Small intestine (tissue), 7 donors: ENCODE measurements around the gene BRI3BP. TPM values are rescaled to one million over a fixed set of nuclear protein-coding genes. Genes with fewer than 3 reads are reported as not detected.

ENCODE experiments used
- DNase-seq, 2 donors: peaks; one replicate each; pipeline versions ENCODE4 v3.0.0 to v3.0.0-alpha.2; 2013
- FAIRE-seq: peaks from 2 replicates; lab custom pipeline; 2012; peaks lifted over from hg19 to GRCh38; lab: Jason Lieb, UNC
- H3K27ac ChIP-seq, 3 donors: one replicate each; pipeline ENCODE4 v1.5.1; 2013; ENCODE audit warnings: low read length in 2 of 3, mild to moderate bottlenecking in 2 of 3, control low read depth in 1 of 3, inconsistent platforms in 1 of 3, low read depth in 1 of 3, moderate library complexity in 1 of 3
- H3K27me3 ChIP-seq, 3 donors: one replicate each; pipeline ENCODE4 v1.6.1; 2013; ENCODE audit warnings: low read length in 3 of 3, inconsistent platforms in 1 of 3; ENCODE audit not compliant: control insufficient read depth in 3 of 3, insufficient read depth in 3 of 3
- H3K36me3 ChIP-seq, 3 donors: one replicate each; pipeline ENCODE4 v1.6.1; 2013; ENCODE audit warnings: low read length in 3 of 3, inconsistent platforms in 1 of 3, low read depth in 1 of 3, mild to moderate bottlenecking in 1 of 3, moderate library complexity in 1 of 3; ENCODE audit not compliant: control insufficient read depth in 3 of 3, insufficient read depth in 2 of 3
- H3K4me1 ChIP-seq, 3 donors: one replicate each; pipeline ENCODE4 v1.6.1; 2013; ENCODE audit warnings: low read length in 2 of 3, inconsistent platforms in 1 of 3, low read depth in 1 of 3, mild to moderate bottlenecking in 1 of 3, moderate library complexity in 1 of 3; ENCODE audit not compliant: control insufficient read depth in 3 of 3, insufficient read depth in 2 of 3
- H3K4me3 ChIP-seq, 3 donors: one replicate each; pipeline ENCODE4 v1.5.1; 2013; ENCODE audit warnings: low read length in 3 of 3, control low read depth in 1 of 3, inconsistent platforms in 1 of 3, low read depth in 1 of 3, mild to moderate bottlenecking in 1 of 3, moderate library complexity in 1 of 3
- H3K9me3 ChIP-seq, 2 donors: one replicate each; pipeline ENCODE4 v1.6.1; 2013; ENCODE audit warnings: low read depth in 1 of 2, low read length in 1 of 2; ENCODE audit not compliant: control insufficient read depth in 2 of 2, insufficient read depth in 1 of 2
- WGBS, 3 donors: extraction: QIAGEN DNeasy Blood & Tissue Kit; methylation state at CpG; one replicate each; pipeline ENCODE4 v1.1.7; 2013; 5-methylcytosine and 5-hydroxymethylcytosine counted together
- polyA plus RNA-seq, 4 donors: library from polyadenylated mRNA; stranded (reverse) in 3 of 4; unstranded in 1 of 4; fragments of 200-250 nt in 3 of 4; fragments of 120-200 nt in 1 of 4; gene quantifications; one replicate each; pipeline versions ENCODE4 v1.2.1 to v1.2.3, GENCODE V29; 2013
- donor health status: healthy with polysubstance abuse.
- donor health status: control.
- donor health status: control.
- donor health status: Bipolar disorder and iron deficiency.
- donor health status: healthy.

BRI3BP gene
- polyA plus RNA-seq, 4 donors: 7.0 to 31.8 (median 19.0) TPM

DNA sequence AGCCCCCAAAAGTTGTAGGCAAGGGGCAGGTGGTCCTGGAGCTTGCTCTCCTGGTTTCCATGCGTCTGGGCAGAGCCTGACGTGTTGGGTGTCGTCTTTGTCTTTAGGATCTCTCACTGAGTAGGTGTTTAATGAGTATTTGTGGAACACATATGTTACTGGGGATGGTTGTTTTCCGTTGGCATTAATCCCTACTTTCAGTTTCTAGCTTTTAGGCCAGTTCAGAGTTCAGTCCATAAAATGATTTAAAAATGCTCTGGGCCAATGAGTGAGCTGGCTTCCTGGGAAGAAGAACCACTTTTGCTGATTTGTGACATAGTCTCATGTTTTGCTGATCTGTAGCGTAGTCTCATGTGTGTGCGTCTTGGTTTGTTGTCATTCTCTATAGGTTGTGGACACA is 82.7 kb downstream of the BRI3BP start:
- H3K27ac ChIP-seq: no peak overlapping the region
- no peaks in the 10 kb centered on the region for H3K9me3 ChIP-seq
- FAIRE-seq (no peak), DNase-seq (peak in 1 of 2 donors; percentile 32)
- H3K27me3 ChIP-seq: no peaks in the 10 kb centered on the region
- 46 to 68% (median 56%) methylated on average over 6 of the region's 6 CpGs for WGBS, 3 donors
- H3K4me3 ChIP-seq: no peak overlapping the region
- H3K4me1 ChIP-seq: peaks cover 0 to 2% (median 0%) of the 10 kb centered on the region in 3 donors
- H3K36me3 ChIP-seq: peaks cover 6 to 37% (median 8%) of the 10 kb centered on the region in 3 donors

GRCh38 chr12:125079084-125079483 is 85.6 kb downstream of the BRI3BP start:
- FAIRE-seq (no peak), DNase-seq (no peak)
- Histone ChIP-seq H3K9me3 (no peaks in the 10 kb centered on the region), H3K27me3 (no peaks in the 10 kb centered on the region), H3K4me1 (peaks cover 0 to 2% (median 0%) of the 10 kb centered on the region in 3 donors), H3K4me3 (no peak overlapping the region), H3K27ac (no peak overlapping the region), H3K36me3 (peaks cover 8 to 34% (median 12%) of the 10 kb centered on the region in 3 donors)
- WGBS, 3 donors: 92 to 96% (median 92%) methylated on average over 10 of the region's 10 CpGs

DNA sequence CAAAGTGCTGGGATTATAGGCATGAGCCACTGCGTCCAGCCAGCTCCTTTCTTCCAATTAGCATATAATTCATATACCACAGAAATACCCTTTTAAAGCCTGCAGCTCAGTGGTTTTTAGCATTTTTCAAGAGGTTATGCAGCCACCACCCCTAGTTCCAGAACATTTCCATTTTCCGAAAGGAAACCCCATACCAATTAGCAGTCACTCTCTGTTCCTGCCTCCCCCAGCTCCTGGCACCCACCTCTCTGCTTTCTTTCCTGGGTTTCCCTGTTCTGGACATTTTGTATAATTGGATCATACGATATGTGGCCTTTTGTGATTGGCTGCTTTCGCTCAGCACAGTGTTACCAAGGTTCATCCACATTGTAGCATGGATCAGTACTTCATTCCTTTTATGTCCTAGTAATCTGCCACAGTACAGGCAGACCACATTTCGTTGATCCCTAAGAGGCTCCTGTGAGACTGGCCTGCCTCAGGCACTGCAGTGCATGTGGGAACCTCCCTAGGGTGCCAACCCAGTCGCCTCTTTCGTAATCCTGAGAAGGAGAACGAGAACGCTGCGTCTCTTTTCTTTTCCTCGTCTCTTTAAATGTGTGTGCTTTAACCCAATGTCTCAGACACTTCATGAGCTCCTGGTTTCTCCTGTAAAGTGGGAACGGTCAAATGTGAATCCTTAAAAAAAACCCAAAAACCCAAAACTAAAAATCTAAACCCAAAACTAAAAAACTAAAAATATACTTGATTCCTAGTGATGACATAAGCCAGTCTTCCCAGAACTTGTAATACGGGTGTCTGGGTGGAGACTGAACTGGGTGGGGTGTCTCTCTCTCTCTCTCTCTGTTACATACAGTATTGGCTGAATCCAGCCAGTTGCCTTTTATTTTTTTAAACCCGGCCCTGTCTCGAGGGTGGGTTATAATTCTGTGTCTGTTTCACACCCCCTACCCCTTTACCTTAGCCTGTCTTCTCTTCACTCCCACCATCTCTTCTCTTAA is 86.5 kb downstream of the BRI3BP start:
- H3K4me3 ChIP-seq: no peak overlapping the region
- H3K9me3 ChIP-seq: no peaks in the 10 kb centered on the region
- no peaks in the 10 kb centered on the region for H3K27me3 ChIP-seq
- no peak overlapping the region for H3K27ac ChIP-seq
- peaks cover 8 to 38% (median 14%) of the 10 kb centered on the region in 3 donors for H3K36me3 ChIP-seq
- DNase-seq (no peak), FAIRE-seq (no peak)
- WGBS, 3 donors: 84 to 92% (median 91%) methylated on average over 15 of the region's 15 CpGs
- H3K4me1 ChIP-seq: peaks cover 0 to 2% (median 0%) of the 10 kb centered on the region in 3 donors

Other genes starting within 250 kb of the BRI3BP start
- gene SCARB1, start 129.8 kb upstream of the BRI3BP start, polyA plus RNA-seq: 100 to 1,000 TPM in 3 of 4 donors, 10 to 100 TPM in 1; 41.9 to 230 (median 180) TPM
- gene UBC, start 79.0 kb upstream of the BRI3BP start, polyA plus RNA-seq: 1,000 to 10,000 TPM in 2 of 4 donors, 100 to 1,000 TPM in 2; 704 to 1,948 (median 1,166) TPM
- 10 to 100 TPM in 1 of 4 donors, 1 to 10 TPM in 3; 6.3 to 13.1 (median 8.9) TPM for gene DHX37, start 4.5 kb upstream of the BRI3BP start, polyA plus RNA-seq
- 10 to 100 TPM; 15.8 to 35.9 (median 22.4) TPM for gene AACS, start 71.8 kb downstream of the BRI3BP start, polyA plus RNA-seq
- under 1 TPM in 2 of 4 donors, not detected in 2; 0.50 to 0.63 TPM for gene TMEM132B, start 192.7 kb downstream of the BRI3BP start, polyA plus RNA-seq